ENCODE results near the gene AGPAT2. TPM values are rescaled to one million over a fixed set of nuclear protein-coding genes. Genes with fewer than 3 reads are reported as not detected.

The AGPAT2 gene
- total RNA-seq, 1 experiment from 2014 or later: 30.4 TPM

DNA sequence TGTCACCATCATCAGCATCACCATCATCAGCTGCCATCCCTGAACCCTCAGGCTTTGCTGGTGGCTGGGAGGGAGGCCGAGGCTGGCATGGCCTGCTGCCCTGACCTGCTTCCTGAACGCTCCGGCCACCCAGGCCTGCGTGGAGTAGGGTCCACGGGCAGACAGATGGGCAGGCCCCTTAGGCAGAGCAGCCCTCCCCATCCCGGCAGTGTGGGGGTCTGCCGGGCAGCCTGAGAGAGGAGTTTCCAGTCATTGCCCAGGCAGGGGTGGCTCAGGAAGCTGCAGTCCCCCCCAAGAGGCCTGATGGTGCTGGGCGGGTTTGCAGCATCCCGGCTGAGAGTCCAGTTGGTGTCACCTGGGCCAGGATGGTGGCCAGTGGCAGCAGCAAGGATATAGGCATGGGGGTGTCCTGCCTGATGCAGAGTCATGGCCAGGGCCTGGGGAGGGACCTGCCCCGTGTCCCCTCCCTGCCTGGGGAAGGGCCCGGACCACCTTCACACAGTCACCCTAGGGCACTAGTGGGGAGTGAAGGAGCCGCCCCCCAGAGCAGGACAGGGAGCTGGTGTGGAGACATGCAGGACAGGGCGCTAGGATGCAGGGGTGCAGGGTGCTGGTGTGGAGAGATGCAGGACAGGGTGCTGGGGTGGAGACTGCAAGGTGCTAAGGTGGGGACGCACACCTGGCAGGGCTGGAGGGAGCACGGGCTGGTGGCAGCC, 32.3 kb downstream of the AGPAT2 start:
- CTCF ChIA-PET: interaction anchor here (1.0 kb wide), 2 partner anchors 17 to 72 kb away, joined by 3 to 5 read pairs; no protein-coding TSS in a partner anchor
- no peaks in the 10 kb centered on the region for H3K36me3 Mint-ChIP-seq (ENCODE audit: insufficient read depth, unreplicated experiment)
- POLR2A ChIA-PET: no interaction called here
- no peak overlapping the region for H3K4me3 Mint-ChIP-seq (ENCODE audit: unreplicated experiment)
- TF ChIP-seq, protein P1, sequence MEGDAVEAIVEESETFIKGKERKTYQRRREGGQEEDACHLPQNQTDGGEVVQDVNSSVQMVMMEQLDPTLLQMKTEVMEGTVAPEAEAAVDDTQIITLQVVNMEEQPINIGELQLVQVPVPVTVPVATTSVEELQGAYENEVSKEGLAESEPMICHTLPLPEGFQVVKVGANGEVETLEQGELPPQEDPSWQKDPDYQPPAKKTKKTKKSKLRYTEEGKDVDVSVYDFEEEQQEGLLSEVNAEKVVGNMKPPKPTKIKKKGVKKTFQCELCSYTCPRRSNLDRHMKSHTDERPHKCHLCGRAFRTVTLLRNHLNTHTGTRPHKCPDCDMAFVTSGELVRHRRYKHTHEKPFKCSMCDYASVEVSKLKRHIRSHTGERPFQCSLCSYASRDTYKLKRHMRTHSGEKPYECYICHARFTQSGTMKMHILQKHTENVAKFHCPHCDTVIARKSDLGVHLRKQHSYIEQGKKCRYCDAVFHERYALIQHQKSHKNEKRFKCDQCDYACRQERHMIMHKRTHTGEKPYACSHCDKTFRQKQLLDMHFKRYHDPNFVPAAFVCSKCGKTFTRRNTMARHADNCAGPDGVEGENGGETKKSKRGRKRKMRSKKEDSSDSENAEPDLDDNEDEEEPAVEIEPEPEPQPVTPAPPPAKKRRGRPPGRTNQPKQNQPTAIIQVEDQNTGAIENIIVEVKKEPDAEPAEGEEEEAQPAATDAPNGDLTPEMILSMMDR (IDR thresholded peaks at IDR 0.05; ENCODE audit: unreplicated experiment): no peak
- peaks cover 20% of the 10 kb centered on the region for H3K27me3 Mint-ChIP-seq (ENCODE audit: insufficient read depth, unreplicated experiment)
- no peaks in the 10 kb centered on the region for H3K4me1 Mint-ChIP-seq (ENCODE audit: insufficient read depth, unreplicated experiment)
- intact Hi-C loops (cut with micrococcal nuclease): no loop called here
- no peaks in the 10 kb centered on the region for H3K9me3 Mint-ChIP-seq (ENCODE audit: unreplicated experiment)
- H3K27ac Mint-ChIP-seq (ENCODE audit: low read depth, unreplicated experiment): no peak overlapping the region
- BruUV-seq (replicated peaks): no TSS peak
- DNase-seq (ENCODE audit: unreplicated experiment): no peak

- CTCF ChIA-PET: interaction anchor here (0.6 kb wide), 1 partner anchor 109 kb away, joined by 3 read pairs; no protein-coding TSS in a partner anchor
- H3K4me3 Mint-ChIP-seq (ENCODE audit: unreplicated experiment): no peak overlapping the region
- no peak overlapping the region for H3K27ac Mint-ChIP-seq (ENCODE audit: low read depth, unreplicated experiment)
- POLR2A ChIA-PET: no interaction called here
- peaks cover 12% of the 10 kb centered on the region for H3K27me3 Mint-ChIP-seq (ENCODE audit: insufficient read depth, unreplicated experiment)
- H3K9me3 Mint-ChIP-seq (ENCODE audit: unreplicated experiment): no peaks in the 10 kb centered on the region
- intact Hi-C loops (cut with micrococcal nuclease): no loop called here
- H3K4me1 Mint-ChIP-seq (ENCODE audit: insufficient read depth, unreplicated experiment): no peaks in the 10 kb centered on the region
- TF ChIP-seq, protein P1 (IDR thresholded peaks at IDR 0.05; ENCODE audit: unreplicated experiment): no peak
- no peaks in the 10 kb centered on the region for H3K36me3 Mint-ChIP-seq (ENCODE audit: insufficient read depth, unreplicated experiment)
- no peak for DNase-seq (ENCODE audit: unreplicated experiment)
- no TSS peak for BruUV-seq (replicated peaks)
These were observed 33.8 kb downstream of the AGPAT2 start for GRCh38 chr9:136653323-136654079.

DNA sequence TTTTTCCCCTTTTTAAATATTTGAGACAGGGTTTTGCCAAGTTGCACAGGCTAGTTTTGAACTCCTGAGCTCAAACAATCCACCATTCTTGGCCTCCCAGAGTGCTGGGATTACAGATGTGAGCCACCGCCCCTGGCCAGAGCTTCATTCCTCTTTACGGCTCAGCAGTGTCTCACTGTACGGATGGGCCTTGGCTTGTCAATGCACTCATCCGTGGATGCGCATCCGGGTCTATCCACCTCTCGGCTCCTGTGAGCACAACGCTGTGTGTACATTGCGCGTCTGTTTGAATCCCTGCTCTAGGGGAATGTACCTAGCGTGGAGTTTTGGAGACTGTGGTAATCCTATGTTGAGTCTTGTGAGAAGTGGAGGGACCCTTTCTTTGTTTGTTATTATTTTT, 35.4 kb downstream of the AGPAT2 start:
- BruUV-seq (replicated peaks): no TSS peak
- Mint-ChIP-seq H3K36me3 (ENCODE audit: insufficient read depth, unreplicated experiment) (no peaks in the 10 kb centered on the region), H3K27me3 (ENCODE audit: insufficient read depth, unreplicated experiment) (no peaks in the 10 kb centered on the region), H3K27ac (ENCODE audit: low read depth, unreplicated experiment) (no peak overlapping the region), H3K4me1 (ENCODE audit: insufficient read depth, unreplicated experiment) (no peaks in the 10 kb centered on the region), H3K4me3 (ENCODE audit: unreplicated experiment) (no peak overlapping the region), H3K9me3 (ENCODE audit: unreplicated experiment) (no peaks in the 10 kb centered on the region)
- DNase-seq (ENCODE audit: unreplicated experiment): no peak
- POLR2A ChIA-PET: no interaction called here
- TF ChIP-seq, protein P1 (IDR thresholded peaks at IDR 0.05; ENCODE audit: unreplicated experiment): no peak
- CTCF ChIA-PET: interaction anchor here (0.6 to 0.7 kb wide), 2 partner anchors 22 to 368 kb away, joined by 3 to 4 read pairs; no protein-coding TSS in a partner anchor
- intact Hi-C loops (cut with micrococcal nuclease): no loop called here

DNA sequence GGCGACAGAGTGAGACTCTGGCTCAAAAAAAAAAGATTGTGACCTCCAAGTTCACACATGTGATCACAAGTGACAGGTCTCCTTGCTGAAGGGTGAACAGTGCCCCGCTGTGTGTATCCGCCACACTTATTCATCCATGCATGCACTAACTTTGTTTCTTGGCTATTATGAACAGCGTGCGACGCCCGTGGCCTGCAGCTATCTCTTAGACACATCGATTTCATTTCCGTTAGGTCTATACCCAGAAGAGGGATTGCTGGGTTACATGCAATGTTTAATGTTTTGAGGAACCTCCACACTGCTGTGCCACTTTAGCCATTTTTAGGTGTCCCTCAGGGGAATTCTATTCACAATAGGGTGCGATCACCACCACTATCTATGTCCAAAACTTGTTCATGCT, 36.6 kb downstream of the AGPAT2 start:
- TF ChIP-seq, protein P1 (IDR thresholded peaks at IDR 0.05; ENCODE audit: unreplicated experiment): no peak
- Mint-ChIP-seq H3K9me3 (ENCODE audit: unreplicated experiment) (no peaks in the 10 kb centered on the region), H3K36me3 (ENCODE audit: insufficient read depth, unreplicated experiment) (no peaks in the 10 kb centered on the region), H3K4me3 (ENCODE audit: unreplicated experiment) (no peak overlapping the region), H3K4me1 (ENCODE audit: insufficient read depth, unreplicated experiment) (no peaks in the 10 kb centered on the region), H3K27ac (ENCODE audit: low read depth, unreplicated experiment) (no peak overlapping the region), H3K27me3 (ENCODE audit: insufficient read depth, unreplicated experiment) (no peaks in the 10 kb centered on the region)
- ChIA-PET POLR2A (no interaction called here), CTCF (interaction anchor here (0.6 kb wide), 1 partner anchor 180 kb away, joined by 4 read pairs; no protein-coding TSS in a partner anchor)
- intact Hi-C loops (cut with micrococcal nuclease): no loop called here
- DNase-seq (ENCODE audit: unreplicated experiment): no peak
- BruUV-seq (replicated peaks): no TSS peak

All from MCF 10A (cell line).